HG02678 (cell line): Measurements from ENCODE around the gene GRHPR.
"Not testable (repeated sequence)": the region's sequence is repeated elsewhere in the genome, so short reads cannot be mapped to it uniquely, and the experiment has no call there.

Source experiments
- ATAC-seq: cut with Tn5 transposase; IDR thresholded peaks from one replicate; pipeline ENCODE4 v1.9.1; 2021; ENCODE audit warnings: mild to moderate bottlenecking, moderate library complexity; ENCODE audit not compliant: unreplicated experiment

Gene GRHPR

GRCh38 chr9:37474438-37474837 lies 51.9 kb downstream of the GRHPR start:
- no peak for ATAC-seq

DNA sequence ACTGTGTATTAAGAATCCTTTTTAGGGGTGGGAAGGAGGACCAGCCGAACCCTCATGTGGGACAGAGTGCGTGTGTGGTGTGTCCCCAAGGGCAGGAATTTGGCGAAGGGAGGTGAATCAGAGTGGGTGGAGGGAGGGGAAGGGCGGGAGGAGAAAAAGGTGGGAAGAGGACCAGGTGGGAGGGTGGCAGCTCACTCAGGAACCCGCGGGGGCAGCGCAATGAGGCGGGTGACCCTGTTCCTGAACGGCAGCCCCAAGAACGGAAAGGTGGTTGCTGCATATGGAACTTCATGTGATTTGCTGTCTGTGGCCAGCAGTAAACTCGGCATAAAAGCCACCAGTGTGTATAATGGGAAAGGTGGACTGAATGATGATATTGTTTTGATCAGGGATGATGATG lies 54.4 kb downstream of the GRHPR start:
- no peak for ATAC-seq

GRCh38 chr9:37477443-37477842 lies 54.9 kb downstream of the GRHPR start:
- ATAC-seq, result not testable (repeated sequence)

DNA sequence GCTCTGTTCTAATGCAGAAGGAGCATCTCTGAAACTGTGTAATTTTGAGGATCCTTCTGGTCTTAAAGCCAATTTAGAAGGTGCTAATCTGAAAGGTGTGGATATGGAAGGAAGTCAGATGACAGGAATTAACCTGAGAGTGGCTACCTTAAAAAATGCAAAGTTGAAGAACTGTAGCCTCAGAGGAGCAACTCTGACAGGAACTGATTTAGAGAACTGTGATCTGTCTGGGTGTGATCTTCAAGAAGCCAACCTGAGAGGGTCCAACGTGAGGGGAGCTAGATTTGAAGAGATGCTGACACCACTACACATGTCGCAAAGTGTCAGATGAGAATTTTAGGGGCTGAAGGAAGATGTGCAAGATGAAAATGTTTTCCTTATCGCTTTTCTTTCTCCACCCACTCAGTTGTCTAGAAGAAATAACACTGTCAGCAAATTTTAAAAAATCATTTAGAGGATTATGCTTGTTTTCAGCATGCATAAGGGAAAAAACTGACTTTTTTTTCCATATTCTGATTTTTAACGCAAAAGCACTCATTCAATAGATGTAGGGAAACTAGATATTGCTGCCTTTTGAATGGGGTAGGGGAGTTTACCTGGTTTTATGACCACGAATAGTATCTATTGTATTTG lies 55.6 kb downstream of the GRHPR start:
- not testable (repeated sequence) for ATAC-seq

DNA sequence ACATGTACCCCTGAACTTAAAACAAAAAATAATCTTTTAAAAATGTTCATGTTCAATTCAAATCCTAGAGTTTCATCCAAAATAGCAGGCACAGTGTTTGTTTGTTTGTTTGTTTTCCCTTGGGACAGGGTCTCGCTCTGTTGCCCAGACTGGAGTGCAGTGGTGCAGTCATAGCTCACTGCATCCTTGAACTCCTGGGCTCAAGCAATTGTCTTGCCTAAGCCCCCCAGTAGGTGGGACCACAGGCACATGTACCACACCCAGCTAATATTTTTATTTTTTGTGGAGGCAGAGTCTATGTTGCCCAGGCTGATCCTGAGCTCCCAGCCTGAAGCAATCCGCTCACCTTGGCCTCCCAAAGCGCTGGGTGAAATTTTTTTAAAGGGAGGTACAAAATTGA lies 58.3 kb downstream of the GRHPR start:
- ATAC-seq, result no peak

- ATAC-seq, result peak; percentile 97
These were observed 63.1 kb downstream of the GRHPR start, which contains the start of gene POLR1E for GRCh38 chr9:37485389-37486255. TSS of gene POLR1E (plus strand) at chr9:37485948. CDS start at chr9:37486048, 100 bp downstream.

GRCh38 chr9:37486256-37486615 lies 63.7 kb downstream of the GRHPR start:
- ATAC-seq, result no peak
